GM19035 (cell line): ENCODE data around the gene IQSEC1.

Source experiments
- ATAC-seq: cut with Tn5 transposase; IDR thresholded peaks from one replicate; pipeline ENCODE4 v1.9.1; 2021; ENCODE audit not compliant: unreplicated experiment

Gene IQSEC1

GRCh38 chr3:12957824-12958792 lies 115.1 kb downstream of the IQSEC1 start:
- no peak for ATAC-seq

DNA sequence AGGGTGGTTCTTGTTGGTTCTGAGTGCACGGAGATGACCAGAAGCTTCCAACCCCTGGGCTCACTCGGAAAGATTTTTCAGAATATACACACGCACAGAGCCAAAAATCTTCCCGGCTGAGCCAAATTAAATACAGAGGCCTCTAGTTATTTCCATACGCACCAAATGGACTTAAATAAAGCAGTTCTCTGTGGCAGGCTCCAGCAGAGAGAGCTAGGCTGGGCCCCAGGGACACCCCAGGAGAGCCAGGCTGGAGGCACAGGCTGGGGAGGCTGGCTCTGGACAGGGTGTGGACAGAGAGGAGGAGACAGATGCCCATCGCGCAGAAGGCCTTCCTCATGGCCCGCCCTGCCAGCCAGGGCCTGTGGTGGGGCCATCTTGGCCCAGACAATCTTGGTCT lies 115.9 kb downstream of the IQSEC1 start:
- ATAC-seq, result no peak

GRCh38 chr3:12956316-12956660 lies 116.9 kb downstream of the IQSEC1 start:
- no peak for ATAC-seq

- no peak for ATAC-seq
These were observed 117.4 kb downstream of the IQSEC1 start for GRCh38 chr3:12955651-12956315.

GRCh38 chr3:12954891-12955650 lies 118.2 kb downstream of the IQSEC1 start:
- ATAC-seq, result no peak

DNA sequence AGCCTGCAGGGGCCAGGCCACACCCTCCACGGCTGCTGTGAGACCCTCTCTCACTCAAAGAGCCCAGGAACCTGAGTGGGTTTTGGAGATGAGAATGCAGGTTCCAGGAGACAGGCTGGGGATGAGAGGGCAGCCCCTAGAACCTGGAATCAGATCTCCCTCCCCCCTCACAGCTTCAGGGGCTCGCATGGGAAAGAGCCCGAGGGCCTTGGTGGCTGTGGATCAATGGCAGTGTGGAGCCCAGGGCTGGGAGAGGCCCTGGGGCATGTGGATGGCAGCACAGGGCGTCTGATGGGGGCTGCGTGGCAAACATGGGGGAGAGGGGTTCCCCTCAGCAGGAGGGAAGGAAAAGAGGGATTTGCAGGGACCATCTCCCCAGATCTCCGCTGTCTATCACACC lies 119.0 kb downstream of the IQSEC1 start:
- no peak for ATAC-seq

DNA sequence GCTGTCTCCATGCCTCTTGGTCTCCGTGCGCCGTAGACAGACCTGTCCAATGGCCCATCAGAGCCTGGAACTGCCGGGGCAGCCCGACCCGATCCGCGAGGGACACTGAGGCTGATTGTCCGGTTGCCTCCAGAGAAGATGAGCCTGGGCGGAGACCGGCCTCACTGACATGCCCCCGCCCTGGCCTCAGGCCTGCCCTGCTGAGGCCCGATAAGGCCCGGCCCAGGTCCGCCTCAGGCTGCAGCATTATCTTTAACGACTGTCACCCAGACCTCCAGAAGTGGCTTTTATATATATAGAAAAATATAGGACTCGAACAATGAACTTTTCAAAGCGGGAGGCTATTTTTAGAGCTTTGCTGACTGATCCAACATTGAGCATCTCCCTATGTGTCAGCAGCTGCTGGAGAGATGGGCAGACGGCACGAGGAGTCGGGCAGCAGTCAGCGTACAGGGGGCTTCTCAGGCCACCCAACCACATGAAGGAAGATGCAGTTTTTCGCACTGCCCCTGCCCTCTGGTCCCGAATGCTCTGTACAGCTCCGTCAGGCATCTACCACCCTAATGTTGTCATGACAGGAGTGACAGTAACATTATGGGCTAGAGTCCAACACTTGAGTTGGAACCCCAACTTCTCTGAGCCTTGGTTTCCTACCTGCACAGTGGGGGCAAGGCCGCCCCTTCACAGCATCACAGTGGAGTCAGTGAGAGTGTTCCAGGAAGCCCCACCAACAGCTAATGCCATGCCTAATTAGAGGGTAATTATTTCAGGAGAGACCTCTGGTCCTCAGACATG lies 119.8 kb downstream of the IQSEC1 start:
- no peak for ATAC-seq

GRCh38 chr3:12952343-12953200 lies 120.7 kb downstream of the IQSEC1 start:
- ATAC-seq, result no peak

- ATAC-seq, result peak; percentile 46
These were observed 124.1 kb downstream of the IQSEC1 start for GRCh38 chr3:12948891-12949711.

- ATAC-seq, result no peak
These were observed 124.9 kb downstream of the IQSEC1 start for GRCh38 chr3:12948371-12948770.

- no peak for ATAC-seq
These were observed 125.5 kb downstream of the IQSEC1 start for GRCh38 chr3:12947504-12948369.

- ATAC-seq, result no peak
These were observed 126.4 kb downstream of the IQSEC1 start for GRCh38 chr3:12946649-12947316.

DNA sequence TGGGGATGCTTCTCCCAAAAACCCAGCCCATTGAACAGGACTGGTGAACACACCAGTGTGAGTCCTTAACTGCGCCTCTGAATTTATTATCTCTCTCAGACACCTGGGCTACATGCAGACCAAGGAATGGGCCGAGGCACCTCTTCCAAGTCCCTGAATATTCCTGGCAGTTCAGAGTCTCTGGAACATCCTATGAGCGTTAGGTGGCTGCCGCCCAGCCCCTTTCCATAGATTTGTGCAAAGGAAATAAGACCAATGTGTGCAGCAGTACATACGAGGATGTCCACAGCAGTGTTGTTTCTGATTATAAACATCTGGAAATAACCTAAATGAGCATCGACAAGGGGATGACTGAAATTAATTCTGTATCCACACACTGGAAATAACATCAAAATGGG lies 127.0 kb downstream of the IQSEC1 start:
- ATAC-seq, result no peak

- no peak for ATAC-seq
These were observed 128.4 kb downstream of the IQSEC1 start for GRCh38 chr3:12944849-12945248.

GRCh38 chr3:12944413-12944812 lies 128.8 kb downstream of the IQSEC1 start:
- ATAC-seq, result no peak

- ATAC-seq, result no peak
These were observed 129.9 kb downstream of the IQSEC1 start for GRCh38 chr3:12943124-12944021.
